ENCODE data around the gene GSPT1.
"Not testable (repeated sequence)": the region's sequence is repeated elsewhere in the genome, so short reads cannot be mapped to it uniquely, and the experiment has no call there.

Gene GSPT1

GRCh38 chr16:11915644-11916523 is at the start of gene GSPT1:
GSPT1 (minus strand) TSS chr16:11915956; CDS start chr16:11915720, 236 bp downstream.
- DNase-seq: peak; percentile 99

DNA sequence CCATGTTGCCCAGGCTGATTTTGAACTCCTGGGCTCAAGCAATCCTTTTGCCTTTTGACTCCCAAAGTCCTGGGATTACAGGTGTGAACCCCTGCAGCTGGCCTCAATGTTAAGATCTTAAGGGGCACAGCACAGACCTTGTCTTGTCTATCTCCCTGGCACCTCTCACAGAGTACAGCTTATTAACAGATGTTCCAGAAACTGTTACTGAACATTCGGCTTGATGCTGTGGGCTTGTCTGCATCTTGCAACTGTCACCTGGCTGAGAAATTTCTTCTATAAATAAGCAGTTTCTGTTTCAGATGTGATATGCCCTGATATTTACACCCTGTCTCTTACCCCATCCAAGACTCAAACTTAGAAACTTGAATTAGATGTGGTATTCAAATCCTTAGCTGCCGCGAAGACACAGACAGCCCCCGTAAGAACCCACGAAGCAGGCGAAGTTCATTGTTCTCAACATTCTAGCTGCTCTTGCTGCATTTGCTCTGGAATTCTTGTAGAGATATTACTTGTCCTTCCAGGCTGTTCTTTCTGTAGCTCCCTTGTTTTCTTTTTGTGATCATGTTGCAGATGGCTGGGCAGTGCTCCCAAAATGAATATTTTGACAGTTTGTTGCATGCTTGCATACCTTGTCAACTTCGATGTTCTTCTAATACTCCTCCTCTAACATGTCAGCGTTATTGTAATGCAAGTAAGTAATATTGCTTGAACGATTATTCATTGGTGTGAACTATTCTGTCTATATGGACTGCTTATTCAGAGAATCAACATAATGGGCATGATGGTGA is 49.2 kb upstream of the GSPT1 start, which contains the start of gene TNFRSF17:
TNFRSF17 (plus strand) TSS at position 450 of the 791 bp plus-strand sequence; CDS start at position 565, 115 bp downstream.
- DNase-seq: no peak

GRCh38 chr16:11963706-11964105 is 48.0 kb upstream of the GSPT1 start:
- no peak for DNase-seq

DNA sequence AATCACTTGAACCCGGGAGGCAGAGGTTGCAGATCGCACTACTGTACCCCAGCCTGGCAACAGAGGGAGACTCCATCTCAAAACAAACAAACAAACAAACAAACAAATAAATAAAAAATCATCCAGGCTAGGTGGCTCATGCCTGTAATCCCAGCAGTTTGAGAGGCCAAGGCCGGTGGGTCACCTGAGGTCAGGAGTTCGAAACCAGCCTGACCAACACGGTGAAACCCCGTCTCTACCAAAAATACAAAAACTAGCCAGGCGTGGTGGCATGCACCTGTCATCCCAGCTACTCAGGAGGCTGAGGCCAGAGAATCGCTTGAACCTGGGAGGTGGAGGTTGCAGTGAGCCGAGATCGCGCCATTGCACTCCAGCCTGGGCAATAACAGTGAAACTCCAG is 47.2 kb upstream of the GSPT1 start:
- not testable (repeated sequence) for DNase-seq

- DNase-seq: not testable (repeated sequence)
These were observed 46.7 kb upstream of the GSPT1 start for GRCh38 chr16:11962457-11962856.

- no peak for DNase-seq
These were observed 42.0 kb upstream of the GSPT1 start for GRCh38 chr16:11957591-11958395.

- no peak for DNase-seq
These were observed 40.8 kb upstream of the GSPT1 start for GRCh38 chr16:11956558-11956957.

- no peak for DNase-seq
These were observed 40.0 kb upstream of the GSPT1 start for GRCh38 chr16:11955713-11956123.

DNA sequence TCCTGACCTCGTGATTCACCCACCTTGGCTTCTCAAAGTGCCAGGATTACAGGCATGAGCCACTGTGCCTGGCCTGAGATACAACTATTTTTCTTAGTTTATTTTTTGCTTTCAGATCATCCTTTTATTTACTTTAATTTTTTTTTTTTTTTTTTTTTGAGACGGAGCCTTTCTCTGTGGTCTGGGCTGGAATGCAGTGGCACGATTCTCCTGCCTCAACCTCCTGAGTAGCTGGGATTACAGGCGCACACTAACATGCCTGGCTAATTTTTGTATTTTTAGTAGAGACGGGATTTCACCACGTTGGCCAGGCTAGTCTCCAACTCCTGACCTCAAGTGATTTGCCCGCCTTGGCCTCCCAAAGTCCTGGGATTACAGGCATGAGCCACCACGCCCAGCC is 37.8 kb upstream of the GSPT1 start:
- not testable (repeated sequence) for DNase-seq

DNA sequence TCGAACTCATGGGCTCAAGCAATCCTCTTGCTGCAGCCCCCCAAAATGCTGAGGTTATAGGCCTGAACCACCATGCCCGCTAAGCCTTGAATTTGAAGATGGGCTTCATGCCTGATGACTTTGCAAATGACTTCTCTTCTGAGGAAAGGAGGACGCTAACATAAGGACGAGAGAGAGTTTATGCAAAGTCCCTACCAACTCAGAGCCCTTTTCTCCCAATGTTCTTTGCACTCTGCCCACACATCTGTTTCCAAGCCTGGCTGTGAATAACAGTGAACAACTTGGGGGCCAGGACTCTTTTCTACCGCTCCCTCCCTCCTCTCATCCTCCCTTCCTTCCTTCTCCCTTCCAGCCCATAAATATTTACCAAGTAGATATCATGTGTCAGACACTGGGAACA is 34.6 kb upstream of the GSPT1 start:
- no peak for DNase-seq

- peak; percentile 34 for DNase-seq
These were observed 33.8 kb upstream of the GSPT1 start for GRCh38 chr16:11949527-11949926.

DNA sequence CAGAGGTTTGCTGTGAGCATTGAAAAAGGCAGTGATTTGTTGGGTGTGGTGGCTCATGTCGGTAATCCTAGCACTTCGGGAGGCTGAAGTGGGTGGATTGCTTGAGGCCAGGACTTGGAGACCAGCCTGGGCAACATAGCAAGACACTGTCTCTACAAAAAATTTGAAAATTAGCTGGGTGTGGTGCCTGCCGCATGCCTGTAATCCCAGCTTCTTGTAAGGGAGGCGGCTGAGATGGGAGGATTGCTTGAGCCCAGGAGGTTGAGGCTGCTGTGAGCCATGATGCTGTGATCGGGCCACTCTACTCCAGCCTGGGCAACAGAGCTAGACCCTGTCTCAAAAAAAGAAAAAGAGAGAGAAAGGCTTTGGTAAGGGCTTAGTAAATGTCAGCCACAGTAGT is 33.1 kb upstream of the GSPT1 start:
- DNase-seq: no peak

DNA sequence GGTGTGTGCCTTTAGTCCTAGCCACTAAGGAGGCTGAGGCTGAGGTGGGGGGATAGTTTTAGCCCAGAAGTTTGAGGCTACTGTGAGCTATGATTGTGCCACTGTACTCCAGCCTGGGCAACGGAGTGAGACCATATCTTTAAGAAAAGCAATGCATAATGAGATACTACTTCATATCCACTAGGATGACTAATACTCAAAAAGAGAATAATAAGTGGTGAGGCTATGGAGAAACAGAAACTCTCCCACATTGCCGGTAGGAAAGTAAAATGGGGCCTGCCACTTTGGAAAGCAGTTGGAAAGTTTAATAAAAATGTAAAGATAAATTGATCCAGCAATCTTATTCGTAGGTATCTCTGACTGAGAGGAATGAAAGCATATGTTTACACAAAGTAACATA is 30.7 kb upstream of the GSPT1 start:
- DNase-seq: no peak

- DNase-seq: not testable (repeated sequence)
These were observed 26.2 kb upstream of the GSPT1 start, which contains the start of gene NPIPB2 for GRCh38 chr16:11941945-11942344. NPIPB2 (minus strand) TSS chr16:11942045; CDS start chr16:11942045, 0 bp downstream.

- not testable (repeated sequence) for DNase-seq
These were observed 11.6 kb upstream of the GSPT1 start for GRCh38 chr16:11927350-11927749.

DNA sequence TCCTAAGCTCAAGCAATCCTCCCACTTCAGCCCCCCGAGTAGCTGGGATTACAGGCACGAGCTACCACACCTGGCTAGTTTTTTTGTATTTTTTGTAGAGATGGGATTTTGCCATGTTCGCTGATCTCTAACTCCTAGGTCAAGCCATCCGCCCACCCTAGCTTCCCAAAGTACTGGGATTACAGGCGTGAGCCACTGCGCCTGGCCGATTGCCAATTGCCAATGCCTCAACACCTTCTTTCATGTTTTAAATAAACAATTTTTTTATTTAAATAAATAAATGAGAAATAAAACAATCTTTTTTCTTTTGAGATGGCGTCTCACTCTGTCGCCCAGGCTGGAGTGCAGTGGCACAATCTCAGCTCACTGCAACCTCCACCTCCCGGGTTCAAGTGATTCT is 8.3 kb upstream of the GSPT1 start:
- DNase-seq: not testable (repeated sequence)

- no peak for DNase-seq
These were observed 949 bp upstream of the GSPT1 start for GRCh38 chr16:11916524-11917285.

DNA sequence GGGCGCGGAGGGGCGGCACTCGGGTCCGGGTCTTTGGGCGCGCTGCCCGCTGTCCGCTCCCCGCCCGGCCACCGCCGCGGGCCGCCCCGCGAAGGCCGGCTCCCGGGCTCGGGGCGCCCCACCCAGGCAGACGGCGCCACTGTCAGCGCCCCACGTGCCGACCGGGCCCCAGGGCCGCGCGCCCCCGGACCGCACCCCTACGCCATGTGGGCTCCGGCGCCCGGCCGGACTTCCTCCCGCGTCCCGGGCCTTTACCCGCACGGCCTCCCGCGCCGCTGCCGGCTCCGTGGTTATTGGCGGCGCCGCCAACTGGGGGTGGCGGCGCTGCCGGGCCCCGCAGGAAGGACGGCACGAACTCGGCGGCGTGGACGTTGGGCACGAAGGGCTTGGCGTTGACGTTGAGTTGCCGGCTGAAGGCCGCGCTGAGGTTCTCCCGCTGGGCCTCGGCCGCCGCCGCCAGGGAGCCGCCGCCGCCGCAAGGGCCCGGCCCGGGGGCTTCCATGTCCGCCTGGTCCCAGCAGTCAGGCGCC is 577 bp downstream of the GSPT1 start:
- DNase-seq: peak; percentile 23

- DNase-seq: peak; percentile 53
These were observed 1.3 kb downstream of the GSPT1 start for GRCh38 chr16:11914210-11915113.

GRCh38 chr16:11913425-11914079 is 2.2 kb downstream of the GSPT1 start:
- peak; percentile 26 for DNase-seq
